ENCODE data around the gene MMP24OS. TPM values are rescaled to one million over a fixed set of nuclear protein-coding genes. Genes with fewer than 3 reads are reported as not detected.
A peak's percentile ranks its signal among the peaks of the same experiment; 100 is the strongest.

Gene MMP24OS
- total and polyA plus RNA-seq, 2 donors (not counting 3 experiments of a cell fraction or from before 2014, with no cell fraction given) = 35.1 to 55.6 TPM

DNA sequence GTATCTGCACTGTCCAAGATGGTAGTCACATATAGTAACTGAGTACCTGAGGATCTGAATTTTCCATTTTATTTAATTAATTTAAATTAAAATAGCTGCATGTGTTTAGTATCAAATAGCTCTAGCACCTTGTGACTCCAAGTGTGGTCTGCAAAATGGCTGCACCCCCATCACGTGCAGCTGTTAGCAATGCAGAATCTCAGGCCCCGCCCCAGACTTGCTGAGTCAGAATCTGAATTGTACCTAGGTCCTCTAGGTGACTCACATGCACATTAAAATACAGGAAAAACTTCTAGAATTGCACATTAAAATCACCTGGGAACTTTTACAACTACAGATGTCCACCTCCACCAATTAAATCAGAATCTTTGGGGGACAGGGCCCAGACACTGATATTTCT is 33.5 kb upstream of the MMP24OS start:
- H3K9ac ChIP-seq (replicated peaks; ENCODE audit: extremely low read depth, insufficient read depth, low read length) = no peak overlapping the region
- H3K27ac ChIP-seq (ENCODE audit: insufficient read depth, low read depth, low read length) = peak overlapping the region; percentile 51
- no peaks in the 10 kb centered on the region for H3K9me3 ChIP-seq (replicated peaks; ENCODE audit: control insufficient read depth, insufficient read depth, low read length)
- FAIRE-seq (peak; percentile 42), DNase-seq (ENCODE audit: low read depth, low spot score) (no peak)
- H3K27me3 ChIP-seq (ENCODE audit: control insufficient read depth in 2 of 2, insufficient read depth in 2 of 2, low read length in 2 of 2) = no peaks in the 10 kb centered on the region
- intact Hi-C loops (cut with micrococcal nuclease) (no loop called here), dilution Hi-C loops (cut with MboI; ENCODE audit: extremely low pct_ligation_motif_present, low sequenced_read_pairs) (no loop called here)
- no peak overlapping the region for H2AFZ ChIP-seq (ENCODE audit: low read depth, low read length)
- H3K4me2 ChIP-seq (ENCODE audit: insufficient read depth, low read length) = peak overlapping the region; percentile 6
- H3K4me3 ChIP-seq (replicated peaks in 1 of 3; ENCODE audit: insufficient read depth in 1 of 3, low read depth in 1 of 3, low read length in 3 of 3) = no peak overlapping the region
- no TSS peak for BruUV-seq (replicated peaks)
- no peaks in the 10 kb centered on the region for H3K9me1 ChIP-seq (replicated peaks; ENCODE audit: control insufficient read depth, extremely low read depth, insufficient read depth, low read length)
- H3K79me2 ChIP-seq (ENCODE audit: control insufficient read depth, insufficient read depth, low read length) = no peaks in the 10 kb centered on the region
- no peaks in the 10 kb centered on the region for H4K20me1 ChIP-seq (replicated peaks; ENCODE audit: control insufficient read depth, extremely low read depth, insufficient read depth, low read length)
- POLR2A ChIA-PET = no interaction called here
- peaks cover 0 to 2% of the 10 kb centered on the region in 2 experiments for H3K36me3 ChIP-seq (ENCODE audit: control insufficient read depth in 2 of 2, extremely low read depth in 1 of 2, insufficient read depth in 2 of 2, low read length in 2 of 2)
- H3K4me1 ChIP-seq (ENCODE audit: control insufficient read depth, extremely low read depth, insufficient read depth, low read length) = peaks cover 54% of the 10 kb centered on the region
- TF ChIP-seq GATA2 (IDR thresholded peaks at IDR 0.05; ENCODE audit: insufficient read depth, insufficient read length, low read depth, low read length) (no peak), FOS (IDR thresholded peaks at IDR 0.05; ENCODE audit: borderline replicate concordance, insufficient read depth, low read length) (peak; percentile 31), POLR2A (IDR thresholded peaks at IDR 0.05; ENCODE audit: low read depth, low read length) (no peak)
- TF ChIP-seq, protein P1, sequence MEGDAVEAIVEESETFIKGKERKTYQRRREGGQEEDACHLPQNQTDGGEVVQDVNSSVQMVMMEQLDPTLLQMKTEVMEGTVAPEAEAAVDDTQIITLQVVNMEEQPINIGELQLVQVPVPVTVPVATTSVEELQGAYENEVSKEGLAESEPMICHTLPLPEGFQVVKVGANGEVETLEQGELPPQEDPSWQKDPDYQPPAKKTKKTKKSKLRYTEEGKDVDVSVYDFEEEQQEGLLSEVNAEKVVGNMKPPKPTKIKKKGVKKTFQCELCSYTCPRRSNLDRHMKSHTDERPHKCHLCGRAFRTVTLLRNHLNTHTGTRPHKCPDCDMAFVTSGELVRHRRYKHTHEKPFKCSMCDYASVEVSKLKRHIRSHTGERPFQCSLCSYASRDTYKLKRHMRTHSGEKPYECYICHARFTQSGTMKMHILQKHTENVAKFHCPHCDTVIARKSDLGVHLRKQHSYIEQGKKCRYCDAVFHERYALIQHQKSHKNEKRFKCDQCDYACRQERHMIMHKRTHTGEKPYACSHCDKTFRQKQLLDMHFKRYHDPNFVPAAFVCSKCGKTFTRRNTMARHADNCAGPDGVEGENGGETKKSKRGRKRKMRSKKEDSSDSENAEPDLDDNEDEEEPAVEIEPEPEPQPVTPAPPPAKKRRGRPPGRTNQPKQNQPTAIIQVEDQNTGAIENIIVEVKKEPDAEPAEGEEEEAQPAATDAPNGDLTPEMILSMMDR (IDR thresholded peaks at IDR 0.05; ENCODE audit: extremely low read depth in 1 of 2, insufficient read depth in 1 of 2, low read depth in 1 of 2, low read length in 2 of 2) = no peak
- TF ChIP-seq, protein P2, sequence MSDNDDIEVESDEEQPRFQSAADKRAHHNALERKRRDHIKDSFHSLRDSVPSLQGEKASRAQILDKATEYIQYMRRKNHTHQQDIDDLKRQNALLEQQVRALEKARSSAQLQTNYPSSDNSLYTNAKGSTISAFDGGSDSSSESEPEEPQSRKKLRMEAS (IDR thresholded peaks at IDR 0.05; ENCODE audit: insufficient read depth, insufficient read length) = no peak
- CTCF ChIA-PET = interaction anchor here (1.9 kb wide), 1 partner anchor 8 kb away, joined by 9 read pairs; no protein-coding TSS in a partner anchor
